WTC11 (cell line): ENCODE data around the gene PLD1. TPM values are rescaled to one million over a fixed set of nuclear protein-coding genes. Genes with fewer than 3 reads are reported as not detected.

Experiments used
- ATAC-seq: fragments of 200-7000 bp; cut with Tn5 transposase; 2 replicates; pipeline ENCODE4 v1.10.0; 2021; ENCODE audit warnings: mild to moderate bottlenecking, moderate library complexity
- CTCF ChIA-PET: fragments of 300-600 bp; sonication (Branson Sonifier 250); formaldehyde crosslinking; loops from one replicate; lab custom pipeline; 2021; ENCODE audit warnings: antibody characterized with exemption; lab: Charles Lee
- POLR2A ChIA-PET: fragments of 350-600 bp; sonication (Branson Sonifier 250); formaldehyde crosslinking; loops from one replicate; lab custom pipeline; 2021; ENCODE audit warnings: antibody characterized with exemption; lab: Charles Lee
- DNase-seq: peaks from one replicate; pipeline ENCODE4 v3.0.0; 2021; ENCODE audit warnings: low spot score
- H3K27ac Mint-ChIP-seq: 2 replicates; pipeline ENCODE4 v1.8.0; 2021; ENCODE audit warnings: mixed read lengths
- H3K27me3 Mint-ChIP-seq: 2 replicates; pipeline ENCODE4 v1.8.0; 2021; ENCODE audit warnings: low read depth, mild to moderate bottlenecking, moderate library complexity, mixed read lengths
- H3K36me3 Mint-ChIP-seq: 2 replicates; pipeline ENCODE4 v1.8.0; 2021; ENCODE audit warnings: mixed read lengths
- H3K4me1 Mint-ChIP-seq: 2 replicates; pipeline ENCODE4 v1.8.0; 2022; ENCODE audit warnings: mixed read lengths
- H3K4me3 Mint-ChIP-seq: 2 replicates; pipeline ENCODE4 v1.8.0; 2021; ENCODE audit warnings: mild to moderate bottlenecking, moderate library complexity, mixed read lengths
- H3K9me3 Mint-ChIP-seq: 2 replicates; pipeline ENCODE4 v1.8.0; 2021; ENCODE audit warnings: mixed read lengths
- AFF4 ChIP-seq: sonication (generic); formaldehyde crosslinking; IDR thresholded peaks from 2 replicates; pipeline ENCODE4 v1.8.1; 2023; ENCODE audit warnings: mild to moderate bottlenecking, missing genetic modification reagents, borderline replicate concordance
- AR ChIP-seq: fragments of 250-450 bp; sonication (Bioruptor Pico); IDR thresholded peaks from 2 replicates; pipeline ENCODE4 v1.9.0; 2021; ENCODE audit warnings: mild to moderate bottlenecking
- ATF2 ChIP-seq: sonication (generic); formaldehyde crosslinking; IDR thresholded peaks from 2 replicates; pipeline ENCODE4 v1.8.1; 2022; ENCODE audit warnings: low read depth, missing genetic modification reagents, borderline replicate concordance
- CTCF ChIP-seq: fragments of 200-600 bp; IDR thresholded peaks from 2 replicates; pipeline ENCODE4 v1.8.0; 2022; ENCODE audit warnings: antibody characterized with exemption
- EMX1 ChIP-seq: fragments of 250-450 bp; sonication (Bioruptor Pico); IDR thresholded peaks from 2 replicates; pipeline ENCODE4 v1.8.0; 2021; ENCODE audit warnings: mild to moderate bottlenecking
- ERG ChIP-seq: fragments of 250-450 bp; sonication (Bioruptor Pico); IDR thresholded peaks from 2 replicates; pipeline ENCODE4 v1.8.0; 2021; ENCODE audit warnings: mild to moderate bottlenecking
- ETV6 ChIP-seq: sonication (generic); formaldehyde crosslinking; IDR thresholded peaks from 2 replicates; pipeline ENCODE4 v1.8.1; 2022; ENCODE audit warnings: mild to moderate bottlenecking, missing genetic modification reagents
- FOXK1 ChIP-seq: sonication (generic); formaldehyde crosslinking; IDR thresholded peaks from 2 replicates; pipeline ENCODE4 v1.8.0; 2022; ENCODE audit warnings: mild to moderate bottlenecking, moderate library complexity, missing genetic modification reagents
- FOXP4 ChIP-seq: sonication (generic); formaldehyde crosslinking; IDR thresholded peaks from 2 replicates; pipeline ENCODE4 v1.8.0; 2022; ENCODE audit warnings: mild to moderate bottlenecking, missing genetic modification reagents
- MXD4 ChIP-seq: fragments of 250-450 bp; sonication (Bioruptor Pico); IDR thresholded peaks from 2 replicates; pipeline ENCODE4 v1.8.0; 2021; ENCODE audit warnings: mild to moderate bottlenecking, moderate library complexity, borderline replicate concordance
- USF1 ChIP-seq: sonication (generic); formaldehyde crosslinking; IDR thresholded peaks from 2 replicates; pipeline ENCODE4 v1.8.0; 2022; ENCODE audit warnings: mild to moderate bottlenecking, missing genetic modification reagents
- ZMAT4 ChIP-seq: fragments of 250-450 bp; sonication (Bioruptor Pico); IDR thresholded peaks from 2 replicates; pipeline ENCODE4 v1.9.0; 2021; ENCODE audit warnings: mild to moderate bottlenecking
- ZNF219 ChIP-seq: sonication (generic); formaldehyde crosslinking; IDR thresholded peaks from 2 replicates; pipeline ENCODE4 v1.8.0; 2023; ENCODE audit warnings: missing genetic modification reagents, mild to moderate bottlenecking, borderline replicate concordance
- ZNF416 ChIP-seq: fragments of 250-450 bp; sonication (Bioruptor Pico); IDR thresholded peaks from 2 replicates; pipeline ENCODE4 v1.9.0; 2021; ENCODE audit warnings: mild to moderate bottlenecking, inconsistent platforms
- ZNF671 ChIP-seq: fragments of 250-450 bp; sonication (Bioruptor Pico); IDR thresholded peaks from 2 replicates; pipeline ENCODE4 v1.8.0; 2021; ENCODE audit warnings: mild to moderate bottlenecking
- total RNA-seq: library from RNA; stranded (reverse); gene quantifications from 3 replicates; pipeline ENCODE4 v1.2.3, GENCODE V29; 2021

Gene PLD1
- total RNA-seq, 1 experiment from 2014 or later, result 4.0 TPM

- no peak for TF ChIP-seq FOXK1 (CRISPR knock-in tag)
- no peak for TF ChIP-seq ATF2
- TF ChIP-seq AFF4 (CRISPR knock-in tag), result no peak
- no peak for TF ChIP-seq EMX1 (CRISPR knock-in tag)
- TF ChIP-seq CTCF, result no peak
These were observed 26.6 kb upstream of the PLD1 start (continued) for GRCh38 chr3:171836855-171837254.

- TF ChIP-seq ZNF416 (CRISPR knock-in tag) (no peak), ETV6 (CRISPR knock-in tag) (no peak), ZMAT4 (CRISPR knock-in tag) (no peak)
- ChIA-PET CTCF (interaction anchor here (2.1 kb wide), 1 partner anchor 64 kb away, joined by 17 read pairs; no protein-coding TSS in a partner anchor), POLR2A (no interaction called here)
- Mint-ChIP-seq H3K36me3 (no peaks in the 10 kb centered on the region), H3K4me1 (peaks cover 17% of the 10 kb centered on the region), H3K4me3 (no peak overlapping the region), H3K27ac (no peak overlapping the region), H3K27me3 (no peaks in the 10 kb centered on the region), H3K9me3 (no peaks in the 10 kb centered on the region)
- DNase-seq (no peak), ATAC-seq (no peak)
These were observed 25.3 kb upstream of the PLD1 start for GRCh38 chr3:171835613-171836012.

GRCh38 chr3:171835116-171835515 is 24.8 kb upstream of the PLD1 start:
- DNase-seq (no peak), ATAC-seq (no peak)
- CTCF ChIA-PET, result interaction anchor here (2.1 kb wide), 1 partner anchor 63 kb away, joined by 17 read pairs; no protein-coding TSS in a partner anchor
- Mint-ChIP-seq H3K4me1 (peaks cover 19% of the 10 kb centered on the region), H3K36me3 (no peaks in the 10 kb centered on the region), H3K4me3 (no peak overlapping the region), H3K9me3 (no peaks in the 10 kb centered on the region), H3K27ac (no peak overlapping the region), H3K27me3 (no peaks in the 10 kb centered on the region)
- POLR2A ChIA-PET, result no interaction called here
- no peak for TF ChIP-seq ZNF671 (CRISPR knock-in tag)
- TF ChIP-seq ERG (CRISPR knock-in tag), result no peak
- TF ChIP-seq FOXP4 (CRISPR knock-in tag), result no peak
- no peak for TF ChIP-seq MXD4 (CRISPR knock-in tag)
- TF ChIP-seq AR (CRISPR knock-in tag), result no peak
- TF ChIP-seq FOXK1 (CRISPR knock-in tag), result no peak
- TF ChIP-seq ZNF219 (CRISPR knock-in tag), result no peak
- no peak for TF ChIP-seq USF1 (CRISPR knock-in tag)
